Lung (tissue), 12 donors: ENCODE results near the gene ARL11. TPM values are rescaled to one million over a fixed set of nuclear protein-coding genes. Genes with fewer than 3 reads are reported as not detected.

ENCODE experiments used
- ATAC-seq: fragments of 200-7000 bp; cut with Tn5 transposase; one replicate; pipeline ENCODE4 v1.9.1; 2020; ENCODE audit warnings: moderate number of reproducible peaks; ENCODE audit not compliant: insufficient read depth, low FRiP score
- DNase-seq, 3 donors: peaks; one replicate each; pipeline ENCODE4 v3.0.0-alpha.2; 2013 to 2017
- H3K27ac ChIP-seq, 2 donors: one replicate each; pipeline ENCODE4 v1.5.1; 2013; ENCODE audit warnings: mild to moderate bottlenecking in 2 of 2, moderate library complexity in 2 of 2, control low read depth in 1 of 2, inconsistent platforms in 1 of 2, low read depth in 1 of 2, low read length in 1 of 2
- H3K27me3 ChIP-seq, 3 donors: one replicate each; pipeline ENCODE4 v1.5.1; 2013; ENCODE audit warnings: low read length in 2 of 3; ENCODE audit not compliant: control insufficient read depth in 3 of 3, insufficient read depth in 3 of 3
- H3K36me3 ChIP-seq, 4 donors: one replicate each; pipeline ENCODE4 v1.5.1; 2013; ENCODE audit warnings: low read length in 4 of 4, mild to moderate bottlenecking in 1 of 4, moderate library complexity in 1 of 4; ENCODE audit not compliant: control insufficient read depth in 4 of 4, insufficient read depth in 4 of 4
- H3K4me1 ChIP-seq, 5 donors: one replicate each; pipeline ENCODE4 v1.5.1; 2013; ENCODE audit warnings: low read length in 5 of 5, mild to moderate bottlenecking in 2 of 5, moderate library complexity in 1 of 5; ENCODE audit not compliant: control insufficient read depth in 5 of 5, insufficient read depth in 5 of 5
- H3K4me3 ChIP-seq: one replicate; pipeline ENCODE4 v1.5.1; 2013; ENCODE audit warnings: mild to moderate bottlenecking, control low read depth, moderate library complexity
- H3K9ac ChIP-seq, 2 donors: one replicate each; pipeline ENCODE4 v1.5.1; 2013; ENCODE audit warnings: low read length in 2 of 2, control low read depth in 1 of 2; ENCODE audit not compliant: insufficient read depth in 1 of 2
- H3K9me3 ChIP-seq, 4 donors: one replicate each; pipeline ENCODE4 v1.5.1; 2013; ENCODE audit warnings: low read length in 3 of 4, mild to moderate bottlenecking in 1 of 4, moderate library complexity in 1 of 4; ENCODE audit not compliant: control insufficient read depth in 4 of 4, insufficient read depth in 3 of 4
- WGBS, 2 donors: extraction: QIAGEN DNeasy Blood & Tissue Kit; methylation state at CpG; one replicate each; pipeline ENCODE4 v1.1.7; 2013; 5-methylcytosine and 5-hydroxymethylcytosine counted together
- polyA plus RNA-seq, 2 donors: library from polyadenylated mRNA; stranded (reverse); fragments of 200-250 nt; gene quantifications; one replicate each; pipeline ENCODE4 v1.2.1, GENCODE V29; 2013
- total RNA-seq, 2 donors: library from RNA; depleted of rRNA in 1 of 2; stranded (reverse); fragments of >200 nt in 1 of 2; gene quantifications; one replicate each; pipeline ENCODE4 v1.2.1, GENCODE V29; 2014 to 2021
- TF ChIP-seq, protein P1 (sequence below): IDR thresholded peaks from 2 replicates; pipeline ENCODE4 v1.5.1; 2012; ENCODE audit warnings: mild to moderate bottlenecking; ENCODE audit errors: control extremely low read depth, extremely low read depth
- donor health status: control.
- donor health status: control.
- donor health status: Bipolar disorder and iron deficiency.
- donor health status: healthy.
- donor health status: DM: yes; HTN: yes; CAD: no.

The ARL11 gene
- total and polyA plus RNA-seq, 4 donors: 1.1 to 8.9 (median 4.4) TPM

DNA sequence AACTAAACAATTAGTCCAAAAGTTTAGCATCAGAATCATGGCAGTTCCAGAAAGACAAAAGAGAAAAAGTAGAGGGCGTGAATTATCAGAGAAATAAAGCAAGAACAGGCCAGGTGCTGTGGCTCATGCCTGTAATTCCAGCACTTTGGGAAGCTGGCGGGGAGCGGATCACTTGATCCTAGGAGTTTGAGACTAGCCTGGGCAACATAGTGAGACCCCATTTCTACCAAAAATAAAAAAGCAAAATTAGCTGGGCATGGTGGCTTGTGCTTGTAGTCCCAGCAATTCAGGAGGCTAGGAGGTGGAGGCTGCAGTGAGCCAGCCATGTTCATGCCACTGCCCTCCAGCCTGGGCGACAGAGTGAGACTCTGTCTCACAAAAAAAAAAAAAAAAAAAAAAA is 18.4 kb downstream of the ARL11 start:
- Histone ChIP-seq H3K4me3 (no peak overlapping the region), H3K9ac (no peak overlapping the region), H3K4me1 (peaks cover 0 to 5% (median 0%) of the 10 kb centered on the region in 5 donors), H3K27ac (no peak overlapping the region), H3K36me3 (no peaks in the 10 kb centered on the region), H3K27me3 (no peaks in the 10 kb centered on the region), H3K9me3 (no peaks in the 10 kb centered on the region)
- TF ChIP-seq, protein P1, sequence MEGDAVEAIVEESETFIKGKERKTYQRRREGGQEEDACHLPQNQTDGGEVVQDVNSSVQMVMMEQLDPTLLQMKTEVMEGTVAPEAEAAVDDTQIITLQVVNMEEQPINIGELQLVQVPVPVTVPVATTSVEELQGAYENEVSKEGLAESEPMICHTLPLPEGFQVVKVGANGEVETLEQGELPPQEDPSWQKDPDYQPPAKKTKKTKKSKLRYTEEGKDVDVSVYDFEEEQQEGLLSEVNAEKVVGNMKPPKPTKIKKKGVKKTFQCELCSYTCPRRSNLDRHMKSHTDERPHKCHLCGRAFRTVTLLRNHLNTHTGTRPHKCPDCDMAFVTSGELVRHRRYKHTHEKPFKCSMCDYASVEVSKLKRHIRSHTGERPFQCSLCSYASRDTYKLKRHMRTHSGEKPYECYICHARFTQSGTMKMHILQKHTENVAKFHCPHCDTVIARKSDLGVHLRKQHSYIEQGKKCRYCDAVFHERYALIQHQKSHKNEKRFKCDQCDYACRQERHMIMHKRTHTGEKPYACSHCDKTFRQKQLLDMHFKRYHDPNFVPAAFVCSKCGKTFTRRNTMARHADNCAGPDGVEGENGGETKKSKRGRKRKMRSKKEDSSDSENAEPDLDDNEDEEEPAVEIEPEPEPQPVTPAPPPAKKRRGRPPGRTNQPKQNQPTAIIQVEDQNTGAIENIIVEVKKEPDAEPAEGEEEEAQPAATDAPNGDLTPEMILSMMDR: no peak
- WGBS, 2 donors: 92 to 93% methylated on average over 4 of the region's 4 CpGs
- ATAC-seq (no peak), DNase-seq (no peak)

DNA sequence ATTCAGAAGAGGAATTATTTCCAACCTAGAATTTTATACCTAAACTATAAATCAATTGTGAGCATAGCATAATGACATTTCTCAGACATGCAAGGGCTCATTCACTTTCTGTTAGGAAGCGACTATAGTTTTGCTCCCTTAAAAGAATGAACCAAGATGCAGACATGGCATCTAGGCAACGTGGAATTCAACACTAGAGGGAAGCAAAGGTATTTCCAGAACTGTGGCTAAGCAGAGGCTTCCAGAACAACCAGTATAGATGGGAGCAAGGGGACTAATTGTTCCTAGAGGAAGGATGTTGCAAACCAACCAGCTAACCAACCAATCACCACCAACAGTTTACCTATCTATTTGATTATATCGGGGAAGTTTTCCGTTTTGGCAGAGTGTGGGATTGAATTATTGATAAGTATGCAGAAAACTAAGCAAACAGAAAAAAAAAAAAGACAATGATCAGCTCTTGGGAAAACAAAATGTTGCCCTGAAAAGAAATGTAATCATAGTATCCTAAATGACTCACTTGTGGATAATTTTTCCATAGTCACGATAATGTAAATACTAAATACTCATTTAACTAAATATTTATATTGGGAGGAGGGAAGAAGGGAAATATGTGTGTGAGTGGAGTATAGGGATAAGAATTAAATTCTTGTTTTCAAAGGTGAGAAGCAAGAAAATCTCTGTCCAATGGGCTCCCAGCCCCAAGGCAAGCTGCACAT is 21.1 kb downstream of the ARL11 start:
- Histone ChIP-seq H3K4me3 (no peak overlapping the region), H3K4me1 (peaks cover 0 to 6% (median 0%) of the 10 kb centered on the region in 5 donors), H3K9me3 (no peaks in the 10 kb centered on the region), H3K27me3 (no peaks in the 10 kb centered on the region), H3K27ac (no peak overlapping the region), H3K36me3 (no peaks in the 10 kb centered on the region), H3K9ac (no peak overlapping the region)
- DNase-seq (peak in 1 of 3 donors; percentile 46), ATAC-seq (no peak)
- TF ChIP-seq, protein P1: no peak
- WGBS, 2 donors: 55 to 66% methylated on average over 5 of the region's 5 CpGs

GRCh38 chr13:49649963-49650312 is 21.6 kb downstream of the ARL11 start:
- ATAC-seq (no peak), DNase-seq (no peak)
- H3K4me3 ChIP-seq: no peak overlapping the region
- TF ChIP-seq, protein P1: no peak
- WGBS, 2 donors: 82 to 85% methylated on average over 2 of the region's 2 CpGs
- H3K4me1 ChIP-seq: peaks cover 0 to 6% (median 0%) of the 10 kb centered on the region in 5 donors
- H3K27me3 ChIP-seq: no peaks in the 10 kb centered on the region
- no peaks in the 10 kb centered on the region for H3K9me3 ChIP-seq
- H3K36me3 ChIP-seq: no peaks in the 10 kb centered on the region
- H3K9ac ChIP-seq: no peak overlapping the region
- no peak overlapping the region for H3K27ac ChIP-seq
